GM13977 (cell line): ENCODE measurements around the gene TNFAIP8L2.
A peak's percentile ranks its signal among the peaks of the same experiment; 100 is the strongest.

ENCODE experiments used
- DNase-seq: peaks from one replicate; pipeline ENCODE4 v3.0.0; 2012; ENCODE audit warnings: low spot score
- CTCF ChIP-seq: IDR thresholded peaks from 2 replicates; pipeline ENCODE4 v1.5.1; 2012; ENCODE audit warnings: mild to moderate bottlenecking, control low read depth; ENCODE audit not compliant: insufficient read depth; ENCODE audit errors: extremely low read depth, missing control alignments
- in situ Hi-C: fragments of 300-500 bp; cut with MboI; formaldehyde crosslinking; loops from one replicate; pipeline ENCODE4 v1.12.0; 2022; ENCODE audit warnings: low sequenced_read_pairs, low pct_unique_long_range_greater_than_20kb, mixed read lengths, inconsistent platforms; ENCODE audit not compliant: unreplicated experiment

TNFAIP8L2 gene

GRCh38 chr1:151166505-151166956, 10.1 kb downstream of the TNFAIP8L2 start:
- in situ Hi-C loops, result no loop called here
- no peak for TF ChIP-seq CTCF
- no peak for DNase-seq

GRCh38 chr1:151167116-151167515, 10.7 kb downstream of the TNFAIP8L2 start:
- in situ Hi-C loops, result no loop called here
- no peak for TF ChIP-seq CTCF
- DNase-seq, result no peak

- TF ChIP-seq CTCF, result no peak
These were observed 14.7 kb downstream of the TNFAIP8L2 start for GRCh38 chr1:151171190-151171589.

GRCh38 chr1:151175041-151175741, 18.7 kb downstream of the TNFAIP8L2 start:
- no peak for TF ChIP-seq CTCF
- no peak for DNase-seq
- in situ Hi-C loops, result no loop called here

More at GRCh38 chr1:151171190-151171589, 14.7 kb downstream of the TNFAIP8L2 start:
- DNase-seq, result no peak
- in situ Hi-C loops, result no loop called here

- peak; percentile 42 for TF ChIP-seq CTCF
- in situ Hi-C loops, result no loop called here
- DNase-seq, result peak; percentile 55
These were observed 19.4 kb downstream of the TNFAIP8L2 start, which contains the start of gene TMOD4 for GRCh38 chr1:151175863-151176262. TMOD4 (minus strand) TSS chr1:151175981; CDS start chr1:151174875, 1,106 bp downstream.

- TF ChIP-seq CTCF, result no peak
- DNase-seq, result no peak
- in situ Hi-C loops, result no loop called here
These were observed 20.1 kb downstream of the TNFAIP8L2 start for GRCh38 chr1:151176514-151177045.
